ENCODE results near the gene DGKG.

DNA sequence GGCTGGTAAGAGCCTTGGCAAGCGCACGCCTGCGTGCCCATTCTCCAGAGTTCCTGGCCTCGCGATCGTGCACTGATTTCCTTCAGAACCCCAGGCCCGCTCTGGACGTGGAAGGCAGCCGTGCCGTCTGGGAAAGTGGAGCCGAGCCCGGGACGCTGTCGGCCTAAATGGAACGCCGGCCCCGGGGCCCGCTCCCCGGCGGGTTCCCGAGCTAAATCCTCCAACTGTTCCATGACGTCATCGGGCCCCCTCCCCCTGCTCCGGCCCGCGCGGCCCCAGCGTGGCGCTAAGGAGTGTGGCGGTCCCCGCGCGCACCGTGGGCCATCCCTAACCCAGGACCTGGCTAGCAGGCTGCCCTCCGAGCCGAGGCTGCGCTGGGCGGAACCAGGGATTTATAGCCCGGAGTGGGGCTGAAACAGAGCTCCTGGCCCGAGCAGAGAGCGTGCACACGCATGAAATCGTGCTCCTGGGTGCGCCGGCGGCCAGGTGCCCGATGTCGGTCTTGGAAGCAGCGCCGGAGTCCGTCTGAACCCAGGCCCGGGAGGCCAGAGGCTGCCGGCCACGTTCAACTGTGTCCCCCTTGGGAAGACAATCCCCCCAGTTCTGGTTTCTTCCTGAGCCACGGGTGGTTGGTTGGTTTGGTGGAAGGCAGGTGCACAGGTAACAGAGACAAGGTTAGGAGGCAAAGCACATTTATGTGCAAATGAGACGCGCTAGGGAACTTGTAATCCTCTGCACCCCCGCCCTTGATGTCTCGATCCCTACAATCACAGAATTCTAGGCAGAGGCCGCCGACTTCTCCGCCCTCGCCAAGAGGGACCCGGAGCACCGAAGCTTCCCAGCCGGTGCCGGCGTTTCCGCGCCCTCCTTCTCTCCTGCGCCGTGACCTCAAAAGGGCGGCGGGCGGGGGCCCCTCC lies 168.2 kb downstream of the DGKG start:
- TF ChIP-seq, protein P1, sequence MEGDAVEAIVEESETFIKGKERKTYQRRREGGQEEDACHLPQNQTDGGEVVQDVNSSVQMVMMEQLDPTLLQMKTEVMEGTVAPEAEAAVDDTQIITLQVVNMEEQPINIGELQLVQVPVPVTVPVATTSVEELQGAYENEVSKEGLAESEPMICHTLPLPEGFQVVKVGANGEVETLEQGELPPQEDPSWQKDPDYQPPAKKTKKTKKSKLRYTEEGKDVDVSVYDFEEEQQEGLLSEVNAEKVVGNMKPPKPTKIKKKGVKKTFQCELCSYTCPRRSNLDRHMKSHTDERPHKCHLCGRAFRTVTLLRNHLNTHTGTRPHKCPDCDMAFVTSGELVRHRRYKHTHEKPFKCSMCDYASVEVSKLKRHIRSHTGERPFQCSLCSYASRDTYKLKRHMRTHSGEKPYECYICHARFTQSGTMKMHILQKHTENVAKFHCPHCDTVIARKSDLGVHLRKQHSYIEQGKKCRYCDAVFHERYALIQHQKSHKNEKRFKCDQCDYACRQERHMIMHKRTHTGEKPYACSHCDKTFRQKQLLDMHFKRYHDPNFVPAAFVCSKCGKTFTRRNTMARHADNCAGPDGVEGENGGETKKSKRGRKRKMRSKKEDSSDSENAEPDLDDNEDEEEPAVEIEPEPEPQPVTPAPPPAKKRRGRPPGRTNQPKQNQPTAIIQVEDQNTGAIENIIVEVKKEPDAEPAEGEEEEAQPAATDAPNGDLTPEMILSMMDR (IDR thresholded peaks at IDR 0.05), result no peak
- TF ChIP-seq POLR2A (IDR thresholded peaks at IDR 0.05), result no peak

Measured in lower leg skin (tissue), 3 donors.